PC-9 (cell line): Measurements from ENCODE around the gene SMOC2. TPM values are rescaled to one million over a fixed set of nuclear protein-coding genes. Genes with fewer than 3 reads are reported as not detected.

Experiments used
- BruUV-seq: library from RNA; stranded (reverse); fragments of 400-500 nt; replicated peaks from 2 replicates; lab custom pipeline; 2021; lab: Mats Ljungman, UMichigan
- CTCF ChIA-PET: fragments of 300-600 bp; sonication (Branson Sonifier 250); formaldehyde crosslinking; loops from one replicate; lab custom pipeline; 2022; ENCODE audit warnings: antibody characterized with exemption; lab: Charles Lee
- POLR2A ChIA-PET: fragments of 300-600 bp; sonication (Branson Sonifier 250); formaldehyde crosslinking; loops from one replicate; lab custom pipeline; 2022; ENCODE audit warnings: antibody characterized with exemption; ENCODE audit not compliant: unreplicated experiment; lab: Charles Lee
- DNase-seq, 2 experiments: peaks; one replicate each; pipeline versions ENCODE4 v3.0.0 to v3.0.0-alpha.2; 2015 to 2022; ENCODE audit warnings: mixed read lengths in 1 of 2
- H2AFZ ChIP-seq: fragments of 200-600 bp; sonication (generic); 2 replicates; pipeline ENCODE4 v1.8.1; 2017; ENCODE audit warnings: antibody characterized with exemption
- H3F3A ChIP-seq: fragments of 200-600 bp; sonication (generic); 2 replicates; pipeline ENCODE4 v1.8.1; 2017; ENCODE audit warnings: antibody characterized with exemption, mild to moderate bottlenecking, low read depth; ENCODE audit not compliant: insufficient read depth
- H3K27ac ChIP-seq: fragments of 200-600 bp; sonication (generic); 2 replicates; pipeline ENCODE4 v1.6.1; 2016; ENCODE audit warnings: mixed run types
- H3K27me3 ChIP-seq: fragments of 200-600 bp; sonication (generic); 2 replicates; pipeline ENCODE4 v1.6.1; 2016; ENCODE audit warnings: low read depth, mixed run types; ENCODE audit not compliant: insufficient read depth
- H3K36me3 ChIP-seq: fragments of 200-600 bp; sonication (generic); 2 replicates; pipeline ENCODE4 v1.6.1; 2016; ENCODE audit warnings: low read depth, mixed run types
- H3K4me1 ChIP-seq: fragments of 200-600 bp; sonication (generic); replicated peaks from 2 replicates; pipeline ENCODE4 v1.6.1; 2016; ENCODE audit warnings: mixed run types; ENCODE audit not compliant: insufficient read depth
- H3K4me2 ChIP-seq: fragments of 200-600 bp; sonication (generic); 2 replicates; pipeline ENCODE4 v1.6.1; 2017; ENCODE audit warnings: mixed run types
- H3K4me3 ChIP-seq: fragments of 200-600 bp; sonication (generic); 2 replicates; pipeline ENCODE4 v1.6.1; 2016; ENCODE audit warnings: mixed run types
- H3K79me2 ChIP-seq: fragments of 200-600 bp; sonication (generic); 2 replicates; pipeline ENCODE4 v1.6.1; 2017; ENCODE audit warnings: low read depth, mixed run types
- H3K9me2 ChIP-seq: fragments of 200-600 bp; sonication (generic); 2 replicates; pipeline ENCODE4 v1.8.1; 2017; ENCODE audit warnings: mild to moderate bottlenecking; ENCODE audit not compliant: insufficient read depth
- H3K9me3 ChIP-seq: fragments of 200-600 bp; sonication (generic); 2 replicates; pipeline ENCODE4 v1.8.1; 2016; ENCODE audit warnings: low read depth; ENCODE audit not compliant: insufficient read depth
- H4K20me1 ChIP-seq: fragments of 200-600 bp; sonication (generic); 2 replicates; pipeline ENCODE4 v1.8.1; 2017; ENCODE audit not compliant: insufficient read depth
- EZH2 ChIP-seq: fragments of 200-600 bp; sonication (generic); IDR thresholded peaks from 2 replicates; pipeline ENCODE4 v1.8.0; 2017; ENCODE audit warnings: antibody characterized with exemption, low read depth
- intact Hi-C: fragments of 100-400 bp; cut with micrococcal nuclease; formaldehyde crosslinking; loops from one replicate; pipeline ENCODE4 v1.10.0; 2022; ENCODE audit not compliant: unreplicated experiment
- total RNA-seq: library from RNA; stranded (reverse); gene quantifications from 2 replicates; pipeline ENCODE4 v1.2.3, GENCODE V29; 2021
- TF ChIP-seq, protein P1 (sequence below): fragments of 200-600 bp; sonication (generic); conservative IDR thresholded peaks from 2 replicates; pipeline ENCODE4 v1.6.1; 2017; ENCODE audit warnings: mixed run types, antibody characterized with exemption, mild to moderate bottlenecking, moderate library complexity

The SMOC2 gene
- total RNA-seq, 1 experiment from 2014 or later: not detected

DNA sequence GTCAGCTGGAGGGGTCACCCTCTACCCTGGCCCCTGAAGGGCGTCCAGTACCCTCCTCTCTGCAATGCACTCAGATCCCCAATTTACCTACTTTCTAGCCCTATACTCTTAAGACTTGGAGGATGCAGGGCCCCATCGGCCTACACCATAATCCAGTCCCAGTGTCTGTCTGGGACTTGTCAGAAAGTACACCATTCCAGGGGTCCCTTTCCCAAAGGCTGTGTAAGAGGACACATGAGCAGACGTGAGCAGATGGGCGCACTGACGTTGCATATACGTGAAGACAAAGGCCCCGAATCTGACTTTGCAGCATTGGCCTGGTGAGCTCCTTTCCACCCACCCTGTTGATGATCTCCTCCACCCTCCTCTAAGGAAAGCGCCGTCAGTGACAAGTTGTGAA lies 20.9 kb upstream of the SMOC2 start:
- Histone ChIP-seq H3K4me3 (no peak overlapping the region), H3K4me1 (no peaks in the 10 kb centered on the region), H3K27me3 (peaks cover 83% of the 10 kb centered on the region), H4K20me1 (no peaks in the 10 kb centered on the region), H3K79me2 (no peaks in the 10 kb centered on the region), H3K4me2 (no peak overlapping the region), H3F3A (no peaks in the 10 kb centered on the region), H2AFZ (no peak overlapping the region), H3K9me2 (no peaks in the 10 kb centered on the region), H3K27ac (no peak overlapping the region), H3K36me3 (no peaks in the 10 kb centered on the region), H3K9me3 (no peaks in the 10 kb centered on the region)
- no peak for DNase-seq
- no TSS peak for BruUV-seq
- ChIA-PET CTCF (no interaction called here), POLR2A (no interaction called here)
- TF ChIP-seq EZH2: no peak
- intact Hi-C loops: no loop called here

DNA sequence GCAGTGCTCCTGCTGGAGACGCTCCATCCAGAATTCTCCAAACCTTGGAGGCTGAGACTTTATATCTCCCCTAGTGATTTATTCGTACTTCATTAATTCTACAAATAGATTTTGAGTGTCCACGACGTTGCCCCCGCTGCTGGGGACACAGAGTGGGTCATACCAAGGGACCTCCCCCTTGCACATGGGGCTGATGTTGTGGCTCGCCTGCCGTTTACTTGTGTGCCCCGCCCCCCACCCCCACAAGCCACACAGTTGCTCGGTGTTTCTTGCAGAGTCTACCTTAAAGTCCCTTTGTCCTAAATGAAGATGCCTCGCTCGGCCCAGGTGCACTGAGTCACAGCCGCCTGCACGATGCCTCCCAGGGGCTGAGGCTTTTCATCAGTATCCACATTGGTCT lies 20.3 kb upstream of the SMOC2 start:
- no peaks in the 10 kb centered on the region for H4K20me1 ChIP-seq
- H3K36me3 ChIP-seq: no peaks in the 10 kb centered on the region
- H2AFZ ChIP-seq: no peak overlapping the region
- H3K4me3 ChIP-seq: no peak overlapping the region
- TF ChIP-seq, protein P1, sequence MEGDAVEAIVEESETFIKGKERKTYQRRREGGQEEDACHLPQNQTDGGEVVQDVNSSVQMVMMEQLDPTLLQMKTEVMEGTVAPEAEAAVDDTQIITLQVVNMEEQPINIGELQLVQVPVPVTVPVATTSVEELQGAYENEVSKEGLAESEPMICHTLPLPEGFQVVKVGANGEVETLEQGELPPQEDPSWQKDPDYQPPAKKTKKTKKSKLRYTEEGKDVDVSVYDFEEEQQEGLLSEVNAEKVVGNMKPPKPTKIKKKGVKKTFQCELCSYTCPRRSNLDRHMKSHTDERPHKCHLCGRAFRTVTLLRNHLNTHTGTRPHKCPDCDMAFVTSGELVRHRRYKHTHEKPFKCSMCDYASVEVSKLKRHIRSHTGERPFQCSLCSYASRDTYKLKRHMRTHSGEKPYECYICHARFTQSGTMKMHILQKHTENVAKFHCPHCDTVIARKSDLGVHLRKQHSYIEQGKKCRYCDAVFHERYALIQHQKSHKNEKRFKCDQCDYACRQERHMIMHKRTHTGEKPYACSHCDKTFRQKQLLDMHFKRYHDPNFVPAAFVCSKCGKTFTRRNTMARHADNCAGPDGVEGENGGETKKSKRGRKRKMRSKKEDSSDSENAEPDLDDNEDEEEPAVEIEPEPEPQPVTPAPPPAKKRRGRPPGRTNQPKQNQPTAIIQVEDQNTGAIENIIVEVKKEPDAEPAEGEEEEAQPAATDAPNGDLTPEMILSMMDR: no peak
- no peak for TF ChIP-seq EZH2
- CTCF ChIA-PET: no interaction called here
- no peak overlapping the region for H3K4me2 ChIP-seq
- POLR2A ChIA-PET: no interaction called here
- DNase-seq: no peak
- H3K4me1 ChIP-seq: no peaks in the 10 kb centered on the region
- H3F3A ChIP-seq: no peaks in the 10 kb centered on the region
- no peaks in the 10 kb centered on the region for H3K9me3 ChIP-seq
- no peaks in the 10 kb centered on the region for H3K9me2 ChIP-seq
- H3K79me2 ChIP-seq: no peaks in the 10 kb centered on the region
- intact Hi-C loops: no loop called here
- no TSS peak for BruUV-seq
- no peak overlapping the region for H3K27ac ChIP-seq
- peaks cover 76% of the 10 kb centered on the region for H3K27me3 ChIP-seq

DNA sequence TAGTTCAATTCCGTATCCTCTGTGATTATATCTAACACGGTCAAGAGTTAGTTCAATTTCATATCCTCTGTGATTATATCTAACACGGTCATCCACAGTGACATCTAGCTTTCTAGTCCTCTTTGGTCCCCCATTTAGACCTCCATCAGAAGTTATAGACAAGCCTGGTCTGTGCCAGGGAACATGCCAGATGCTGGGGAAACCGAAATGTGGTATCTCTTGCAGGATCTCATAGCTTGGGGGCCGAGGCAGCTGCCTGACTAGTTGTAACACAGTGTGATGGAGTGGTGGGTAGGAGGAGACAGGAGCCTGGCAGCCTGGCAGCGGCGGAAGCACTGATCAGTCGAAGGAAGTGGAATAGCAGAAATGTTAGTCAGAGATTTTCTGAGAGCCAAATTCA lies 13.8 kb upstream of the SMOC2 start:
- no peak for TF ChIP-seq EZH2
- TF ChIP-seq, protein P1: no peak

More for the DNA sequence above, 13.8 kb upstream of the SMOC2 start:
- no peaks in the 10 kb centered on the region for H3F3A ChIP-seq
- H3K9me3 ChIP-seq: no peaks in the 10 kb centered on the region
- ChIA-PET CTCF (no interaction called here), POLR2A (no interaction called here)
- peaks cover 69% of the 10 kb centered on the region for H3K27me3 ChIP-seq
- no peak overlapping the region for H3K4me2 ChIP-seq
- no peak overlapping the region for H3K4me3 ChIP-seq
- H3K36me3 ChIP-seq: no peaks in the 10 kb centered on the region
- H3K9me2 ChIP-seq: no peaks in the 10 kb centered on the region
- no peaks in the 10 kb centered on the region for H4K20me1 ChIP-seq
- no peak for DNase-seq
- intact Hi-C loops: no loop called here
- BruUV-seq: no TSS peak
- no peaks in the 10 kb centered on the region for H3K4me1 ChIP-seq
- H2AFZ ChIP-seq: no peak overlapping the region
- no peaks in the 10 kb centered on the region for H3K79me2 ChIP-seq
- H3K27ac ChIP-seq: no peak overlapping the region
